ENCODE measurements around the gene PKNOX2. TPM values are rescaled to one million over a fixed set of nuclear protein-coding genes. Genes with fewer than 3 reads are reported as not detected.

Gene PKNOX2
- total RNA-seq, 1 donor from 2014 or later = 5.8 TPM

GRCh38 chr11:125335106-125335505, 170.6 kb downstream of the PKNOX2 start:
- intact Hi-C loops (cut with DNase I) = no loop called here
- ATAC-seq (ENCODE audit: poor library complexity) = no peak

GRCh38 chr11:125337836-125338834, 173.6 kb downstream of the PKNOX2 start:
- intact Hi-C loops (cut with DNase I) = no loop called here
- ATAC-seq (ENCODE audit: poor library complexity) (peak; percentile 39), DNase-seq (no peak)

More at GRCh38 chr11:125335106-125335505, 170.6 kb downstream of the PKNOX2 start:
- no peak for DNase-seq

GRCh38 chr11:125338886-125339811, 174.6 kb downstream of the PKNOX2 start:
- ATAC-seq (ENCODE audit: poor library complexity) (peak; percentile 82), DNase-seq (peak; percentile 56)
- intact Hi-C loops (cut with DNase I) = no loop called here

GRCh38 chr11:125341676-125342075, 177.1 kb downstream of the PKNOX2 start:
- intact Hi-C loops (cut with DNase I) = no loop called here
- DNase-seq (no peak), ATAC-seq (ENCODE audit: poor library complexity) (no peak)

GRCh38 chr11:125342281-125342930, 177.9 kb downstream of the PKNOX2 start:
- no peak for DNase-seq
- ATAC-seq (ENCODE audit: poor library complexity) = no peak
- intact Hi-C loops (cut with DNase I) = no loop called here

GRCh38 chr11:125343086-125343717, 178.7 kb downstream of the PKNOX2 start:
- DNase-seq (no peak), ATAC-seq (ENCODE audit: poor library complexity) (no peak)
- intact Hi-C loops (cut with DNase I) = no loop called here

- DNase-seq = no peak
- intact Hi-C loops (cut with DNase I) = no loop called here
- no peak for ATAC-seq (ENCODE audit: poor library complexity)
Measured at GRCh38 chr11:125343718-125344131, 179.2 kb downstream of the PKNOX2 start.

GRCh38 chr11:125344846-125345420, 180.4 kb downstream of the PKNOX2 start:
- DNase-seq = no peak
- intact Hi-C loops (cut with DNase I) = loop anchor here (5.0 kb wide), 1 partner anchor 253 kb away; no protein-coding TSS in a partner anchor
- no peak for ATAC-seq (ENCODE audit: poor library complexity)

GRCh38 chr11:125345421-125346178, 181.0 kb downstream of the PKNOX2 start:
- DNase-seq (peak; percentile 88), ATAC-seq (ENCODE audit: poor library complexity) (peak; percentile 89)
- intact Hi-C loops (cut with DNase I) = loop anchor here (5.0 kb wide), 1 partner anchor 253 kb away; no protein-coding TSS in a partner anchor

GRCh38 chr11:125346179-125346530, 181.6 kb downstream of the PKNOX2 start:
- ATAC-seq (ENCODE audit: poor library complexity) (no peak), DNase-seq (no peak)
- intact Hi-C loops (cut with DNase I) = loop anchor here (5.0 kb wide), 1 partner anchor 254 kb away; no protein-coding TSS in a partner anchor

GRCh38 chr11:125346565-125347260, 182.2 kb downstream of the PKNOX2 start:
- ATAC-seq (ENCODE audit: poor library complexity) = no peak

GRCh38 chr11:125347261-125347585, 182.7 kb downstream of the PKNOX2 start:
- DNase-seq (no peak), ATAC-seq (ENCODE audit: poor library complexity) (no peak)
- intact Hi-C loops (cut with DNase I) = loop anchor here (5.0 kb wide), 1 partner anchor 255 kb away; no protein-coding TSS in a partner anchor

More at GRCh38 chr11:125346565-125347260, 182.2 kb downstream of the PKNOX2 start:
- intact Hi-C loops (cut with DNase I) = loop anchor here (5.0 kb wide), 1 partner anchor 254 kb away; no protein-coding TSS in a partner anchor
- no peak for DNase-seq

GRCh38 chr11:125348141-125348651, 183.6 kb downstream of the PKNOX2 start:
- intact Hi-C loops (cut with DNase I) = loop anchor here (2.0 to 5.0 kb wide), 2 partner anchors 183 to 256 kb away; partner anchors contain the start of gene PKNOX2
- ATAC-seq (ENCODE audit: poor library complexity) = no peak
- DNase-seq = no peak

GRCh38 chr11:125348674-125349309, 184.2 kb downstream of the PKNOX2 start:
- peak; percentile 59 for ATAC-seq (ENCODE audit: poor library complexity)
- intact Hi-C loops (cut with DNase I) = loop anchor here (2.0 to 5.0 kb wide), 2 partner anchors 184 to 256 kb away; partner anchors contain the start of gene PKNOX2
- DNase-seq = peak; percentile 66

- ATAC-seq (ENCODE audit: poor library complexity) (no peak), DNase-seq (no peak)
- intact Hi-C loops (cut with DNase I) = no loop called here
Measured at GRCh38 chr11:125350206-125351032, 185.9 kb downstream of the PKNOX2 start.
